Measurements from ENCODE around the gene E2F4.

Gene E2F4

GRCh38 chr16:67158637-67159600 is 33.0 kb upstream of the E2F4 start:
- peak; percentile 85 to 88 for DNase-seq

GRCh38 chr16:67161595-67162058 is 30.3 kb upstream of the E2F4 start:
- DNase-seq = no peak

- no peak for DNase-seq
Observed at GRCh38 chr16:67162506-67163163, 29.3 kb upstream of the E2F4 start.

GRCh38 chr16:67163164-67163998 is 28.6 kb upstream of the E2F4 start:
- peak; percentile 50 to 62 for DNase-seq

GRCh38 chr16:67163999-67164558 is 27.9 kb upstream of the E2F4 start:
- no peak for DNase-seq

- no peak for DNase-seq
Observed at GRCh38 chr16:67164599-67165061, 27.3 kb upstream of the E2F4 start, which contains the start of gene HSF4. HSF4 (plus strand) TSS chr16:67164745; CDS start chr16:67164812, 67 bp downstream.

- DNase-seq = no peak
Observed at GRCh38 chr16:67165121-67166078, 26.6 kb upstream of the E2F4 start.

- DNase-seq = no peak
Observed at GRCh38 chr16:67166110-67166547, 25.8 kb upstream of the E2F4 start.

- no peak for DNase-seq
Observed at GRCh38 chr16:67166598-67167168, 25.3 kb upstream of the E2F4 start.

GRCh38 chr16:67167588-67167987 is 24.4 kb upstream of the E2F4 start:
- no peak for DNase-seq

- no peak for DNase-seq
Observed at GRCh38 chr16:67169011-67169451, 22.9 kb upstream of the E2F4 start.

- peak in 1 of 2 donors; percentile 44 for DNase-seq
Observed at GRCh38 chr16:67169642-67170167, 22.2 kb upstream of the E2F4 start.

GRCh38 chr16:67170168-67170948 is 21.6 kb upstream of the E2F4 start, which contains the start of gene NOL3:
NOL3 (plus strand) TSS chr16:67170538.
- DNase-seq = peak in 1 of 2 donors; percentile 43

- DNase-seq = no peak
Observed at GRCh38 chr16:67170949-67171649, 20.9 kb upstream of the E2F4 start.

GRCh38 chr16:67173323-67173722 is 18.6 kb upstream of the E2F4 start:
- no peak for DNase-seq

- peak; percentile 75 to 76 for DNase-seq
Observed at GRCh38 chr16:67173808-67174705, 17.9 kb upstream of the E2F4 start.

- no peak for DNase-seq
Observed at GRCh38 chr16:67174706-67175231, 17.2 kb upstream of the E2F4 start.

Measured in CD4-positive, alpha-beta T cell treated with Interleukin-1 beta for 1 hour (primary cell).